Measurements from ENCODE around the gene SNX27. TPM values are rescaled to one million over a fixed set of nuclear protein-coding genes. Genes with fewer than 3 reads are reported as not detected.
A peak's percentile ranks its signal among the peaks of the same experiment; 100 is the strongest.

Gene SNX27
- total and polyA plus RNA-seq, 7 donors = 10.7 to 47.2 (median 41.0) TPM

- 61 to 67% (median 64%) methylated on average over 9 to 10 of the region's 10 CpGs for WGBS, 3 donors
- peaks cover 0 to 29% (median 7%) of the 10 kb centered on the region in 3 donors for H3K27me3 ChIP-seq (ENCODE audit: insufficient read depth in 3 of 3, low read length in 2 of 3)
- ATAC-seq (no peak), DNase-seq (no peak)
- intact Hi-C loops (cut with DNase I) = no loop called here
- no peaks in the 10 kb centered on the region for H3K9me3 ChIP-seq
- no peak for TF ChIP-seq CTCF (IDR thresholded peaks at IDR 0.05)
- H3K4me1 ChIP-seq = peaks cover 3% of the 10 kb centered on the region
- no peak overlapping the region for H3K27ac ChIP-seq
- H3K36me3 ChIP-seq (ENCODE audit: insufficient read depth in 1 of 2, low read depth in 1 of 2) = no peaks in the 10 kb centered on the region
- H3K4me3 ChIP-seq = no peak overlapping the region
Observed at GRCh38 chr1:151714820-151715725, 103.2 kb downstream of the SNX27 start.

- no peak for TF ChIP-seq CTCF (IDR thresholded peaks at IDR 0.05)
- intact Hi-C loops (cut with DNase I) = no loop called here
- no peaks in the 10 kb centered on the region for H3K9me3 ChIP-seq
- H3K4me1 ChIP-seq = peaks cover 7% of the 10 kb centered on the region
- peaks cover 0 to 29% (median 7%) of the 10 kb centered on the region in 3 donors for H3K27me3 ChIP-seq (ENCODE audit: insufficient read depth in 3 of 3, low read length in 2 of 3)
- H3K36me3 ChIP-seq (ENCODE audit: insufficient read depth in 1 of 2, low read depth in 1 of 2) = no peaks in the 10 kb centered on the region
- 28 to 40% (median 35%) methylated on average over 17 of the region's 17 CpGs for WGBS, 3 donors
- no peak for ATAC-seq
- no peak overlapping the region for H3K4me3 ChIP-seq
- no peak overlapping the region for H3K27ac ChIP-seq
- DNase-seq = no peak
Observed at GRCh38 chr1:151715726-151716404, 104.0 kb downstream of the SNX27 start.

- 3 to 5% (median 5%) methylated on average over 7 to 11 of the region's 11 CpGs for WGBS, 3 donors
- no peaks in the 10 kb centered on the region for H3K9me3 ChIP-seq
- DNase-seq (no peak), ATAC-seq (no peak)
- no peak overlapping the region for H3K27ac ChIP-seq
- intact Hi-C loops (cut with DNase I) = no loop called here
- H3K4me3 ChIP-seq = no peak overlapping the region
- peaks cover 7% of the 10 kb centered on the region for H3K4me1 ChIP-seq
- H3K36me3 ChIP-seq (ENCODE audit: insufficient read depth in 1 of 2, low read depth in 1 of 2) = no peaks in the 10 kb centered on the region
- H3K27me3 ChIP-seq (ENCODE audit: insufficient read depth in 3 of 3, low read length in 2 of 3) = peaks cover 0 to 29% (median 7%) of the 10 kb centered on the region in 3 donors
- TF ChIP-seq CTCF (IDR thresholded peaks at IDR 0.05) = no peak
Observed at GRCh38 chr1:151716405-151716762, 104.5 kb downstream of the SNX27 start.

GRCh38 chr1:151716771-151717631 is 105.2 kb downstream of the SNX27 start, which contains the start of gene CELF3:
TSS of gene CELF3 (minus strand) at chr1:151716803. CDS start at chr1:151716020, 783 bp downstream.
- peaks cover 0 to 29% (median 7%) of the 10 kb centered on the region in 3 donors for H3K27me3 ChIP-seq (ENCODE audit: insufficient read depth in 3 of 3, low read length in 2 of 3)
- peaks cover 13% of the 10 kb centered on the region for H3K4me1 ChIP-seq
- no peak within 1 kb of the TSS for H3K27ac ChIP-seq
- peak within 1 kb of the TSS; percentile 9 for H3K4me3 ChIP-seq
- DNase-seq (no peak), ATAC-seq (no peak)
- H3K36me3 ChIP-seq (ENCODE audit: insufficient read depth in 1 of 2, low read depth in 1 of 2) = no peaks in the 10 kb centered on the region
- intact Hi-C loops (cut with DNase I) = no loop called here
- WGBS, 3 donors = 5 to 7% (median 7%) methylated on average over 25 to 27 of the region's 27 CpGs
- TF ChIP-seq CTCF (IDR thresholded peaks at IDR 0.05) = no peak
- H3K9me3 ChIP-seq = no peaks in the 10 kb centered on the region

Data from psoas muscle (tissue), 8 donors.